GM19438 (cell line): ENCODE measurements around the gene PRAMEF18.
"Not testable (repeated sequence)": the region's sequence is repeated elsewhere in the genome, so short reads cannot be mapped to it uniquely, and the experiment has no call there.

ENCODE experiments used
- ATAC-seq: cut with Tn5 transposase; IDR thresholded peaks from one replicate; pipeline ENCODE4 v1.9.1; 2021; ENCODE audit warnings: low read depth; ENCODE audit not compliant: unreplicated experiment

Gene PRAMEF18, protein sequence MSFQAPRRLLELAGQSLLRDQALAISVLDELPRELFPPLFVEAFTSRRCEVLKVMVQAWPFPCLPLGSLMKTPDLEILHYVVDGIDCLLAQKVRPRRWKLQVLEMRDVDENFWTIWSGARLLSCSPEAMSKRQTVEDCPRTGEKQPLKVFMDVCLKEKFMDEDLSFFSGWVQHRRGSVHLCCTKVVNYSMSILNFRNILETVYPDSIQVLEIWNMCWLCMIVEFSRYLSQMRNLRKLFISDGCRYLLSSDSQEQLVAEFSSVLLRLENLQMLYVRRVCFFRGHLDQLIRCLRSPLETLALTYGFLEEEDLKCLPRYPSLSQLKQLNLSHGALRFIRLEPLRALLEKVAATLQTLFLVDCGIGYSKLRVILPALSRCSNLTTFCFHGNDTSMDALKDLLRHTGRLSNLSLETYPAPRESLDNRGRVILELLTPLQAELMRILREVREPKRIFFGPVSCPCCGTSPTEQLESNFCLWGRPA

GRCh38 chr1:13225675-13226204, at the start of gene PRAMEF18:
TSS of gene PRAMEF18 (minus strand) at chr1:13226154. CDS start at chr1:13226106, 48 bp downstream.
- not testable (repeated sequence) for ATAC-seq

- ATAC-seq = not testable (repeated sequence)
These were observed 39.2 kb upstream of the PRAMEF18 start for GRCh38 chr1:13265124-13265523.

GRCh38 chr1:13253898-13254297, 27.9 kb upstream of the PRAMEF18 start, which contains the start of gene PRAMEF5:
TSS of gene PRAMEF5 (plus strand) at chr1:13254198. CDS start at chr1:13259269, 5,071 bp downstream.
- not testable (repeated sequence) for ATAC-seq

DNA sequence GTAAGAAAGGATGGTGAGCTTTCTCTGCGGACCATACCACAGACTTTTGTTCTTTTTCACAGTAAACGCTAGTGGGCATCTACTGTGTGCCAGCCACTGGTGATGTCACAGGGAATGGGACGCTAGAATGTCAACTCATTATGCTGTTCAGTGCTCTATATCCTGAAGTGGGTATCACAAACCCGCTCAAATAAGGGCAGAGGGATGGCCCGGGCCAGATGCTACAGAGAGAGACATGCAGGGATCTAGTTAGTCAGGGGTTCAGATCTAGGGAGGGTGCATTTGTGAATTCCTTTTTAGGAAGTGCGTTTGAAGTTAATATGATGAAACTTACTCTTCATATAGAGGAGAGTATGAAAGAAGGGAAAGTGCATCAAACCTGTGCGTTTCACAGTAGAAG, 21.2 kb upstream of the PRAMEF18 start:
- not testable (repeated sequence) for ATAC-seq

DNA sequence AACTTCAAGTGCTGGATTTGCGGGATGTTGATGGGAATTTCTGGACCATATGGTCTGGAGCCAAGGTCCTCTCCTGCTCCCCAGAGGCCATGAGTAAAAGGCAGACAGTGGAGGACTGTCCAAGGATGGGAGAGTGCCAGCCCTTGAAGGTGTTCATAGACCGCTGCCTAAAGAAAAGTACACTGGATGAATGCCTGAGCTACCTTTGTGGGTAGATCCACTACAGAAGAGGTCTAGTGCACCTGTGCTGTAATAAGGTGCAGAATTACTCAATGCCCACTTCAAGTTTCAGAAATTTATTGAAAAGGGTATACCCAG, 20.6 kb upstream of the PRAMEF18 start:
- ATAC-seq = not testable (repeated sequence)

DNA sequence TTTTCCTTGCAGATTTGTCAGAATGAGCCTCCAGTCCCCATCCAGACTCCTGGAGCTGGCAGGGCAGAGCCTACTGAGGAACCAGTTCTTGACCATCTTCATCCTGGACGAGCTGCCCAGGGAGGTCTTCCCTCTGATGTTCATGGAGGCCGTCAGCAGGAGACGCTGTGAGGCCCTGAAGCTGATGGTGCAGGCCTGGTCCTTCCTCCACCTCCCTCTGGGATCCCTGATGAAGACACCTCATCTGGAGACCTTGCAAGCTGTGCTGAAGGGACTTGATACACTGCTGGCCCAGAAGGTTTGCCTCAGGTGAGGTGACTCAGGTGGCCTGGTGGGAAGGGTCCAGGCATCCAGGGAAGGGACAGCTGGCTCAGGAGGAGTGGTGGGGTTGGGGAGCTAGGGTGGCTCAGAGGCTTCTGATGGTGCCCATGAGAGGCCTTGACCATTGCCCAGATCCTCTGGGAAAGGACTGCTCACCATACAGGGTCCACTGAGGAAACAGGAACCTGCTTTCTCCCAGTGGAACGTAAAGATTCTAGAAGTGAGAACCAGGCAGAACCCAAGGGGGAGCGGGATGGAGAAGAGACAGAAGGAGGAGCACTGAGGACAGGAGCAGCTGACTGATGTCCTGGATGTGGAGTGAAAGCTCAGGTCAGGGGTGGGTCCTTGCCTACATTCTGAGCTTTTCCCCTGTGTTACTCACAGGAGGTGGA, 20.0 kb upstream of the PRAMEF18 start:
- ATAC-seq = not testable (repeated sequence)

- not testable (repeated sequence) for ATAC-seq
These were observed 17.7 kb upstream of the PRAMEF18 start for GRCh38 chr1:13243536-13244263.

GRCh38 chr1:13239633-13240032, 13.7 kb upstream of the PRAMEF18 start:
- ATAC-seq = not testable (repeated sequence)

GRCh38 chr1:13237572-13237971, 11.6 kb upstream of the PRAMEF18 start:
- ATAC-seq = not testable (repeated sequence)

GRCh38 chr1:13234057-13234456, 8.1 kb upstream of the PRAMEF18 start:
- ATAC-seq = not testable (repeated sequence)

DNA sequence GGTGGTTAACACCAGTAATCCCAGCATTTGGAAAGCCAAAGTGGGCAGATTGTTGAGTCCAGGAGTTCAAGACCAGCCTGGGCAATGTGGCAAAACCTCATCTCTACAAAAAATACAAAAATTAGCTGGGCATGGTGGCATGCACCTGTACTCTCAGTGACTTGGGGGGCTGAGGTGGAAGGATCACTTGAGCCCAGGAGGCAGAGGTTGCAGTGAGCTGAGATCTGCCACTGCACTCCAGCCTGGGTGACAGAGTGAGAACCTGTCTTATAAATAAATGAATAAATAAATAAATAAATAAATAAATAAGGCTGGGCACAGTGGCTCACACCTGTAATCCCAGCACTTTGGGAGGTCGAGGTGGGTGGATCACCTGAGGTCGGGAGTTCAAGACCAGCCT, 6.1 kb upstream of the PRAMEF18 start:
- ATAC-seq = not testable (repeated sequence)

- ATAC-seq = not testable (repeated sequence)
These were observed 5.3 kb upstream of the PRAMEF18 start for GRCh38 chr1:13231061-13231750.

DNA sequence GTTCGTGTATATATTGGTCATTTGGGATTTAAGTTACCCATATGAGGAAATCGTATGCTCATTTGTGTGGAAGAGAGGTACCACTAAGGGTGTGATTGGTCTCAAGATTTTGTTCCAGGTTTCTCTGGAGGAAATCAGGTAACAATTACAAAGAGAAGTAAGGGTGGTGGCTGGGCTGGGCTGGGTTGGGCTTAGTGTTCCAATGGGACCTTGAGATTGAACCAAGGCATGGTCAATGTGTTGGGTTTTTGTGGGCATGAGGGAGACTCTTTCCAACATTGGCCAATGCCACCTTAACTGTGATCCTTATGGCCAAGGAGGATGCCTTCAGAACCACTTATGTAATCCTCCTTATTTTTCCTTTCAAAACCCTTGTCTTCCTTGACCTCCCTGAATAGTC, 4.6 kb upstream of the PRAMEF18 start:
- ATAC-seq = not testable (repeated sequence)

- not testable (repeated sequence) for ATAC-seq
These were observed 4.1 kb upstream of the PRAMEF18 start for GRCh38 chr1:13230096-13230495.

- no peak for ATAC-seq
These were observed 2.4 kb upstream of the PRAMEF18 start for GRCh38 chr1:13228343-13228781.

DNA sequence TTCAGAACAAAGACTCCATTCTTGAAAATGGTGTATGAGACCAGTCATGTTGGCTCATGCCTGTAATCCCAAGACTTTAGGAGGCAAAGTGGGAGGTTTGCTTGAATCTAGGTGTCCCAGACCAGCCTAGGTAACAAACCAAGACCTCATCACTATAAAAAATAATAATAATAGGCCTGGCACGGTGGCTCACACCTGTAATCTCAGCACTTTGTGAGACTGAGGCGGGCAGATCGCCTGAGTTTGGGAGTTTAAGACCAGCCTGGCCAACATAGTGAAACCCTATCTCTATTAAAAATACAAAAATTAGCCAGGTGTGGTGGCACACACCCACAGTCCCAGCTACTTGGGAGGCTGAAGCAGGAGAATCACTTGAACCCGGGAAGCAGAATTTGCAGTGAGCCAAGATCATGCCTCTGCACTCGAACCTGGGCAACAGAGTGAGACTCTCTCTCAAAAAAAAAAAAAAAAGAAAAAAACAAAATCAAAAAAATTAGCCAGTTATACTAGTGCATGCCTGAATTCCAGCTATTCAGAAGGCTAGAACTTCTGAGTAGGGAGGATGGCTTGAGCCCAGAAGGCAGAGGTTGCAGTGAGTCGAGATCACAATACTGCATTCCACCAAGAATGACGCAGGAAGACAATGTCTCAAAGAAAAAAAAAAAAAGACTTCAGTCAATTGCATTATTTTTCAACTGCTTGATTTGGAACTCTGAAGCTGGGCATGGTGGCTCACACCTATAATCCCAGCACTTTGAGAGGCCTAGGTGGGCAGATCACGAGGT, 1.5 kb upstream of the PRAMEF18 start:
- ATAC-seq = not testable (repeated sequence)

DNA sequence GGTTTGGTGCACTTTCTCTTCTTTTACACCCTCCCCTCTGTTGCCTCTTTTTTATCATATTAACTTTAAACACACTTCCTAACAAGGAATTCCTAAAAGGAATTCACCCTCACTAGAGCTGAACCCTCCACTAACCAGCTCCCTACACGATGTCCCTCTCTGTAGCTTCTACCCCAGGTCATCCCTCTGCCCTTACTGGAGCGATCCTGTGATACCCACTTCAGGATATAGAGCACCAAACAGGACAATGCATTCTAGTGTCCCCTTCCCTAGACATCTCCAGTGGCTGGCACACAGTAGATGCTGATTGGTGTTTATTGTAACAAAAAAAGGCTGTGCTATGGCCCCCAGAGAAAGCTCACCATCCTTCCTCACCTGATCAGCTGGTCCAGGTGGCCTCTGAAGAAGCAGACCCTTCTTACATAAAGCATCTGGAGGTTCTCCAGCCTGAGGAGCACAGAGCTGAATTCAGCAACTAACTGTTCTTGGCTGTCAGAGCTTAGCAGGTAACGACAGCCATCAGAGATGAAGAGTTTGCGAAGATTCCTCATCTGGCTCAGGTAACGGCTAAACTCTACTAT, 1.4 kb downstream of the PRAMEF18 start:
- ATAC-seq = no peak

- not testable (repeated sequence) for ATAC-seq
These were observed 3.2 kb downstream of the PRAMEF18 start for GRCh38 chr1:13222788-13223187.

GRCh38 chr1:13219203-13219602, 6.8 kb downstream of the PRAMEF18 start:
- not testable (repeated sequence) for ATAC-seq
